Central memory CD8-positive, alpha-beta T cell (primary cell): ENCODE data around the gene CBX8.

Source experiments
- ATAC-seq: fragments of 150-1000 bp; cut with Tn5 transposase; replicated peaks from 2 replicates; pipeline ENCODE4 v1.10.0; 2022; ENCODE audit warnings: mild to moderate bottlenecking, moderate FRiP score, moderate number of reproducible peaks; ENCODE audit not compliant: poor library complexity, severe bottlenecking; ENCODE audit errors: extremely low read depth
- DNase-seq, 2 donors: peaks; one replicate each; pipeline ENCODE4 v3.0.0; 2021; ENCODE audit warnings: low spot score in 2 of 2
- H3K27ac Mint-ChIP-seq: one replicate; pipeline ENCODE4 v1.8.0; 2022; ENCODE audit warnings: low read depth, mild to moderate bottlenecking, moderate library complexity, mixed read lengths
- H3K27me3 Mint-ChIP-seq: one replicate; pipeline ENCODE4 v1.8.0; 2022; ENCODE audit warnings: mixed read lengths
- H3K36me3 Mint-ChIP-seq: one replicate; pipeline ENCODE4 v1.8.0; 2022; ENCODE audit warnings: mild to moderate bottlenecking, moderate library complexity, mixed read lengths; ENCODE audit not compliant: insufficient read depth
- H3K4me1 Mint-ChIP-seq: one replicate; pipeline ENCODE4 v1.8.0; 2022; ENCODE audit warnings: mixed read lengths
- H3K4me3 Mint-ChIP-seq: one replicate; pipeline ENCODE4 v1.8.0; 2022; ENCODE audit warnings: mild to moderate bottlenecking, moderate library complexity, mixed read lengths
- H3K9me3 Mint-ChIP-seq: one replicate; pipeline ENCODE4 v1.8.0; 2022; ENCODE audit warnings: mixed read lengths

The CBX8 gene

DNA sequence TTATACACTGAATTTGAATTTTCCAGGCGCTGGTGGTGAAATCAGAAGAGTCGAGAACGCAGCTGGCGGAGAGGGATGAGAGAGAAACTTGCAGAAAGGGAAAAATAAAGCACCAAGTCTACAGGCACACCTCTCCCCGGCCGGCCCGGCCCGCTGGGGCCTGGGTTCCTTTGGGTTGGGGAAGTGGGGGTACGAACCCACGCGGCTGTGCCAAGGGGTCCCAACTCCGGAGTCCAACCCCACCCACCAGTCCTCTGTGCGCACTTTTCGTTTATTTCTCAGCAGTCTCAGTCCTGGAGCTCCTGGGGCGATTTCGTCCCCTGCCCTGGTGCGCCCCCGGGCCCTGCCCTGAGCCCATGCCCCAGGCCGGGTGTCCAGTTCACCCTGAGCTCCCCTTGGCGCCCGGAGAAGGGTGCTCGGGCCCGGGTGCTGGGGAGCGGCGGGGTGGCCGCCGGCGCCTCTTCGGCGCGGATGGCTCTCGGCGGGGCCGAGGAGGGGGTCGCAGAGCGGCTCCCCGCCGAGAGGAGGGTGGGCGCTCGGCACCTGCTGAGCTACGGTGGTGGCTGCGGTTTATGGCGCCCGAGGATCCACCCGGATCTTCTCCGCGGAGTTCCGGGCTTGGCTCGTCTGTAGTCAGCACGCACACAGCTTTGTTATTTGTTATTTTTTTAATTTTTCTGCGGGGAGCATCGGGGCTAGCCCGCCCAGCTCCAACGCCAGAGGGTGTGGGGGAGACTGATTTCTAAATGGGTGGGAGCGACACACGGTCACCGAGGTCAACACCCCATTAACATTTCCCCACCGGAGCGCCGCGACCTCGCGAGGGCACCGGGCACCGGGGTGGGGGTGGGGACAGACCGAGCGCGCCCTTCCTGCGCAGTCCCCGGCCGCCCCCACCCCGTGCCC, 15.7 kb upstream of the CBX8 start:
- Mint-ChIP-seq H3K9me3 (no peaks in the 10 kb centered on the region), H3K36me3 (peaks cover 11% of the 10 kb centered on the region), H3K27ac (no peak overlapping the region), H3K27me3 (peaks cover 78% of the 10 kb centered on the region), H3K4me1 (peaks cover 21% of the 10 kb centered on the region), H3K4me3 (peak overlapping the region; percentile 63)
- no peak for DNase-seq
- ATAC-seq = no peak

DNA sequence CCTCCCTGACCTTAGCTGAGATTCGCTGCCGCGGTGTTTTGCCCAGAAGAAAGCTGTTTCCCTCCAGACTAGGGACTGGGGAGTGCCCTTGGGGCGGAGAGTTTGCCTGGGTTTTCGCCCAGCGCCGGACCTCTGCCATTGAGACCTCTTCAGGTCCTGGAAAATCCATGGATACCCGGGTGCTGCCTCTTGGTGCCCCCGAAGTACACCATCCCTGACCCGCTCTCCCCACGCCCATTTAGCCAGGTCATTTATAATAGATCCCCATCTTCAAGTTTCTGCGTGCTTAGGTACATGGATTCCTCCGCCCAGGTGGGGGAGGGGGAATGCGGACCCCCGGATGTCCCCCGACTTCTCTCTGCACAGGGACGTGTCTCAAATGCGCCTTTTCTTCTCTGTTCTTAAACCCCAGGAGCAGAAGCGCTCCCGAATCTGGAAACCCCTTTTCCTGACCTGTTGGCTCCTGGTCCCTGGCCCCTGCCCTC, 15.0 kb upstream of the CBX8 start:
- ATAC-seq (no peak), DNase-seq (no peak)
- H3K4me3 Mint-ChIP-seq = peak overlapping the region; percentile 63
- no peak overlapping the region for H3K27ac Mint-ChIP-seq
- peaks cover 79% of the 10 kb centered on the region for H3K27me3 Mint-ChIP-seq
- no peaks in the 10 kb centered on the region for H3K9me3 Mint-ChIP-seq
- peaks cover 11% of the 10 kb centered on the region for H3K36me3 Mint-ChIP-seq
- H3K4me1 Mint-ChIP-seq = peaks cover 21% of the 10 kb centered on the region

DNA sequence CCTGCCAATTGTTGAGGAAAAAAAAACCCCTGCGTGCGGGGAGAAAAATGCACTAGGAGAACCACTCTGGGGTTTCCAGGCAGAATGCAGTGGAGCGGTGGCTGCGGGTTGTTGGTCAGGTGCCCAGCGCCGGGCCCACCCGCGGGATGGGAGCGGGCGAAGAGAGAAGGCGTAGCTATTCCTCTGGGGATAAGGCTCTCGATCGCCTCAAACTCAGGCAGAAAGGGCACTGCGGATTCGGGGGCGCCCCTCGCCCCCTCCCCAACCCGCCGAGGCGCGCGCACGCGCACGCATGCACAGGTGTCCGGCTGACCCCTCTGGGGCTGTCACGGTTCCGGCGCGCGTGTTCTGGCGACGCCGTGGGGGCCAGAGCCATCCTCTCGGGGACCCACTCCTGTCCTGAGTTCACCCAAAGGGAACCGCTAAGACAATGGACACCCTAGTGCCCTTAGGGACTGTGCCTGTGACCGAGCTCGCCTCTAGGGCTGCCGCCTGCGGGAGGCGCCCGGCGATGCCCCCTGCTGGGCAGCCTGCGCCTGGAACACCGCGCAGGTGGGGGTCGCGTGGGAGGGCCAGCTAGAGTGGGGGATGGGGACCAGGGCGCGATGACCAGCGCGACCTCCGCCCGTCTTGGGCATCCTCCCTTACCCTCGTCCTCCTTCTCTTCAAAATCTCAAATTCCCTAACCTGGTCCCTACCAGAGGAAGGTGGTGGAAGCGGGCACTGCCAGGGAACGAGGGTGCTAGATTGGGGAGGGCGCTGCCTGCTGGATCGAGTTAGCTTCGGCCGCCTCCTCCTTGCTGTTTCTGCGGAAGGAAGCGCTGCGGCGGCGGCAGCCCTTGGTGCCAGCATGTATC, 14.4 kb upstream of the CBX8 start:
- Mint-ChIP-seq H3K9me3 (no peaks in the 10 kb centered on the region), H3K4me3 (peak overlapping the region; percentile 63), H3K27me3 (peaks cover 79% of the 10 kb centered on the region), H3K4me1 (peaks cover 21% of the 10 kb centered on the region), H3K27ac (no peak overlapping the region), H3K36me3 (peaks cover 12% of the 10 kb centered on the region)
- DNase-seq = no peak
- ATAC-seq = no peak

DNA sequence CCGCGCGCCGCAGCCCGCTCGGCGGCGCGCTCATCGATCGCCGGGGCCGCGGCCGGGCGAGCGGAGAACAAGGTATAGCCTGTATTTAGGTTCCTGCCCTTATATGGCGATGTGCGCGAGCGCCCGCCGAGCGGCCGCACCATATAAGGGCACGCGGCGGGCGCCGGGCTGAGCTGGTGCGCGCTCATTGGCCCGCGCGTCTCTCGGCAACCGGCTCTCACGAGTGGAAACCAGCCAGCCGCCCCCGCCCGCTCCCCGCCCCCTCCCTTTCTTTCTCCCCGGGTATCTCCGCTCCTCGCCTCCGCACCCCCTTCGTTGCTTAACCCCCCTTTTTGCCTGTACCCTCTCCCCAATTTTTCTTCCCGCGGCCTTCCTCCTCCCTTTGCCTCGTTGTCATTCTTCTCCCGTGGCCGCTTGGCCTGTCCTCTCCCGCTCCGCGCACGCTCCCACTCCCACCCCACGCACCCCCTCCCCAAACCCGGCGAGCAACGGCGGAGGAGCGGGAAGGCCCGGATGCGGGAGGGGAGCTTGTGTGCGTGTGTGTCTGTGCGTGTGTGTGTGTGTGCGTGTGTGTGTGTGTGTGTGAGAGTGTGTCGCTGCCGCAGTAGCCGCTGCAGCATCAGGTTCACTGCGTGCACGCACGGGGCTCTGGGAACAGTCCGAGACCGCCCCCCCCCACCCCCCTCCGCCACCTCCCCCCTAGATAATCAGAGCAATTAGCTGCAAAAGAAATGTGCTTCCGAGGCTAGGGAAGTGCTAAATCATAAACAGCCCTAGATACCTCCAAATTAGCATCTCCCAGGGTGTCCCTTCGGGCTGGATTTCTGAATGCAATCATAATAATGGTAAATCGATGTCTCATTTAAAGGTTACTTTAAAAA, 13.5 kb upstream of the CBX8 start:
- Mint-ChIP-seq H3K27me3 (peaks cover 82% of the 10 kb centered on the region), H3K4me1 (peaks cover 26% of the 10 kb centered on the region), H3K4me3 (peak overlapping the region; percentile 61), H3K27ac (no peak overlapping the region), H3K36me3 (peaks cover 12% of the 10 kb centered on the region), H3K9me3 (no peaks in the 10 kb centered on the region)
- DNase-seq (peak in 1 of 2 donors; percentile 52), ATAC-seq (peak; percentile 96)

DNA sequence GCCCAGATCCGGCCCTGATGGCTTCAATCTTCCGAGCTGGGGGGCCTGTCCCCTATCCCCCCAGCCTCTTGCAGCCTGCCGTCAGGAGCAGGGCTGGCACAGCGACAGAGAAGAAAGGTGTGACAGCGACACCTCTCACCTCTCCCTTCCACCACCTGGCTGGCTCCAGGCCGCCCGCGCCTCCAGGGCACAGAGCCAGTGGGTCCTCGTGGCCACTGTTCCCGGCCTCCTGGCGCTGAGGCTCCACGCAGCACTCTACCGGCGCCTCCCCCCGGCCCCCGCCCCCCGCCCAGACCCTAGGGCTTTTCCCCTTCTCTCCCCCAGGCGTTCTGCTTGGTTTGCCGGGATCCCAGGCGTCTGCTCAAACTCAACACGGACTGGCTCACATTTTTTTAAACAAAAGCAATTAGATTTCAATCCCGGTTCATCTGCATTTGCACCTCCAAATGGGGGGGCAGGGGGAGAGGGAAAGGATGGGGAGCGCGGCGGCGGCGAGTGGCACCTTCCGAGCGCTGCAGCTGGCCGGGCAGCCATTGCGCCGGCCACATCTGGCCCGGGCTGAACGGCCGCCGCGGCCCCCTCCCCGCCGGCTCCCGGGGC, 12.8 kb upstream of the CBX8 start:
- no peak for DNase-seq
- H3K27ac Mint-ChIP-seq = no peak overlapping the region
- H3K4me1 Mint-ChIP-seq = peaks cover 33% of the 10 kb centered on the region
- H3K27me3 Mint-ChIP-seq = peaks cover 86% of the 10 kb centered on the region
- H3K36me3 Mint-ChIP-seq = peaks cover 19% of the 10 kb centered on the region
- no peak for ATAC-seq
- no peaks in the 10 kb centered on the region for H3K9me3 Mint-ChIP-seq
- no peak overlapping the region for H3K4me3 Mint-ChIP-seq

DNA sequence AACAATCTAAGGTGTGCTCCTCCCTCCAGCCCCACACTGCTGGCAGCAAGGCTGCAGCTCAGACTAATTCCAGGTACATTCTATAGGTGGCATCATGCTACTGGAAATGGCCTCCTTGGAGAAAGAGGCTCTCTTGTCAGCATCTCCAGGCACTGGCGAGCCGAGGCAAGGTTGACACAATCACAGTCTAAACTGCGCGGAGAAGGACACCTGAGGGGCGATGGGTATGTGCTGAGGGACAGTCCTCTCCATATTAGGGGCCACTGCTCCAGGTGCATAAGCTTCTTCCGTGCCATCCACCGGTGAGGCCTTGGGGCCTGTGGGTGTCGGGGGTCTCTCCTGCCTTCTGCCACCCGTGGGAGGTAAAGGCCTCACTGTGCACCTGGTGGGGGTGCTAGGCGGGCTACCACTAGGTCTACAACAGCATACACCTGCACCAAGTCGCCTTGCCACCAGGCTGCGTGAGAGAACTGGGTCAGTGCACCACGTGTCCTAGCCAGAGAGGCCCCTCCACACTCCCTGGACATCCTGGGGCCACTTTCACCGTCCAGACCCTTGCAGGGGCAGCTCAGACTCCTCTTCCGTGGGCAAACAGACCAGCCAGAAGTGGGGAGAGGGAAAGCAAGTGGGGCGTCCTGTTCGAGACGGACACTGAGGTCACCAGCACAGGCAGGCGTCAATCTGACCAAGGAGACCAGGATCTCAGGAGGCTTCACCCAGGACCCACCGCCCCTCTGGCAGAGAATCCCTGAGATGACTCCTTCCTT, 12.1 kb upstream of the CBX8 start:
- Mint-ChIP-seq H3K4me3 (peak overlapping the region; percentile 13), H3K9me3 (no peaks in the 10 kb centered on the region), H3K27ac (no peak overlapping the region), H3K36me3 (peaks cover 24% of the 10 kb centered on the region), H3K27me3 (peaks cover 86% of the 10 kb centered on the region), H3K4me1 (peaks cover 31% of the 10 kb centered on the region)
- ATAC-seq = no peak
- no peak for DNase-seq

DNA sequence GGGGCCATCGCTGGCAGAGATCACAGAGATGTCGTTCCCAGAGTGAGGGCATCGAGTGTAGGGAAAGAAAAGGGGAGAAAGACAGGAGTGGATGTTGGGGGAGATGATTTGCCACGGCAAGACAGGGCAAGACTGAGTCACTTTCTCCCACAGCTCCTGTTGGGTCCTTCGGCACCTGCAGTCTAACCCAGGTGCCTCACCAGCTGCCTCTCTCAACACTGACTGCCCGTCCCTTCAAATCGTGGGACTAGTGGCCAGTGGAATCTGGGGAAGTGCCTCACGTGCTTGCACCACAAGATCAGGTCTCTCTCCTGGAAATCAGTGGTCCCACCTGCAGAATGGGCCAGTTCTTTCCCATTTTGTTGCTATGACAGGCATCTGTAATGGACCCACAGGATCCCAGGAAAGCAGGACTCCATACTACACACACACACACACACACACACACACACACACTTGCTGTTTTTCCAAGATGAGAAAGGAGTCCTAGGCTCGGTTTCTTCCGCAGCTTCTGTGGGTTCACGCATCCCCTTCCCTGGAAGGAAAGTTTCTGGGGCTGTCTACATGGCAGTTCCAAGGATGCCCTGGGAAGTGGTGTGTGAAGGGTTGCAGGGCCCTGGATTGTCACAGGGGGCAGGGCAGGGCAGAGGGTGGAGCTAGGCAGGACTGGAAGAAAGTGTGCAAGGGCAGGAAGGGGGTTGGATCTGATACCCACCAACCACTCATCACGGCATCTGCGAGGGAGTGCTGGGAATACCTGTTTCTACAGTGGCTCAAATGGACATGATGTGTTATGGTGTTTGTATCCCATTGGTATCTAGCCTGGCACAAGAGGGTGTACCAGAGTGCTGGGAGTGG, 10.2 kb upstream of the CBX8 start:
- no peaks in the 10 kb centered on the region for H3K9me3 Mint-ChIP-seq
- peaks cover 27% of the 10 kb centered on the region for H3K4me1 Mint-ChIP-seq
- H3K27me3 Mint-ChIP-seq = peaks cover 82% of the 10 kb centered on the region
- H3K36me3 Mint-ChIP-seq = peaks cover 22% of the 10 kb centered on the region
- DNase-seq (no peak), ATAC-seq (no peak)
- H3K27ac Mint-ChIP-seq = no peak overlapping the region
- no peak overlapping the region for H3K4me3 Mint-ChIP-seq

DNA sequence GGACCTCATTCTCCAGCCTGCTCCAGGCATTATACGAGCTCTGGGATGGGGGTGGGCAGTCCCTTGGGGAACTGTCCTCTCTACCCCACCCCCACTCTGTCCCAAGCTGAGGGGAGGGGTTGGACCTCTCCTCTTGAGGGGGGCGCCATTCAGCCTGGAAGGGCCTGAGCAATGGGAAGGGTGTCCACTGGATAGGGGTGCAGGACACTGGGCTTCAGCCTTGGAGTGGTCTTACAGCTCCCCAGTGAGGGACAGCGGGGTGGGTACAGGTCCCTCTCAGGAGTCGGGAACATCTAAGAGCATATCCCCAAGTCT, 9.5 kb upstream of the CBX8 start:
- ATAC-seq (no peak), DNase-seq (no peak)
- H3K27me3 Mint-ChIP-seq = peaks cover 82% of the 10 kb centered on the region
- peaks cover 23% of the 10 kb centered on the region for H3K4me1 Mint-ChIP-seq
- peaks cover 18% of the 10 kb centered on the region for H3K36me3 Mint-ChIP-seq
- H3K4me3 Mint-ChIP-seq = no peak overlapping the region
- no peaks in the 10 kb centered on the region for H3K9me3 Mint-ChIP-seq
- H3K27ac Mint-ChIP-seq = no peak overlapping the region

DNA sequence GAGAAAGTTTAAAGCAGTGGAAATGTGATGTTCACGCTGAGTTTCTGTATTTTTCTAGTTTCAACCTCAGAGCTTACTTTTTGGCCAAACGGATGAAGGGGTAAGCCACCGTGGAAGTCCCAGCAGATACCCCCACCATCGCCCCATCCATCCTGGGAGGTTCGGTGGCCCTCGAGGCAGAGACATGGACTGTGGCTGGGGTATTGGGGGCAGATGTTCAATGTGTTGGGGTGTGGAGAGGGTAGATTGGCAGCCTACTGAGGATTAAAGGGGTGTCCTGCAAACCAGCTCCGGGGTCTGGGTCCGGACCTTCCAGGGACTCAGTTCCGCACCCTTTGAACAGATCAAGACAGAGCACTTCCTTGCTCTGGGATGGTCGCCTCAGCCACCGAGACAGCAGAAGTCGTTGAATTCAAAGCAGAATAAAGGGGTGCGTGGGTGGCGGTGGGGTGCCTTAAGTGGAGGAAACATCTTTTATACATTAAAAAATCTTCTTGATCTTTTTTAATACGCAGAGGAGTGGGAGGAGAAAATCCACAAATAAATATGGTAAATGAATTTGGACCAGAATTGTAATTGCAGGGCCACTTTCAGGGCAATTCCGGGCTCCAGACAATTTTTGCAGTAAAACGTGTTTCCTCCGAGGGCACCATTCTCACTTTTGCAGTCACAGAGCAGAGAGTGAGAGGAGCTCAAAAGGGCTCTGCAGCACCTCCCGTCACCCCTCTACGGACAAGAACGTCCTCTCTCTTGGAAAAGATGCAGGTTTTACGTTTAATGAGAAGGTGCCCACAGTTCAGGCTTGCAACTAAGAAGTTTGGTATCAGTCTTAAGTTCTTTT, 8.2 kb upstream of the CBX8 start:
- Mint-ChIP-seq H3K4me1 (peaks cover 24% of the 10 kb centered on the region), H3K4me3 (peak overlapping the region; percentile 73), H3K9me3 (no peaks in the 10 kb centered on the region), H3K27ac (peak overlapping the region; percentile 80), H3K36me3 (peaks cover 22% of the 10 kb centered on the region), H3K27me3 (peaks cover 81% of the 10 kb centered on the region)
- no peak for ATAC-seq
- DNase-seq = no peak
